GM12864 (cell line): ENCODE measurements around the gene SKAP1.
"Not testable (repeated sequence)": the region's sequence is repeated elsewhere in the genome, so short reads cannot be mapped to it uniquely, and the experiment has no call there.

Experiments used
- DNase-seq: peaks from one replicate; pipeline ENCODE4 v3.0.0-alpha.2; 2011; ENCODE audit warnings: low read depth
- H3K4me3 ChIP-seq: 2 replicates; pipeline ENCODE4 v1.5.1; 2011; ENCODE audit warnings: mild to moderate bottlenecking, low read depth, low read length, control low read depth
- TF ChIP-seq, protein P1 (sequence below): IDR thresholded peaks from 2 replicates; pipeline ENCODE4 v1.5.1; 2011; ENCODE audit warnings: low read depth, mild to moderate bottlenecking, moderate library complexity, low read length, control low read depth, inconsistent platforms; ENCODE audit errors: missing control alignments

Gene SKAP1

DNA sequence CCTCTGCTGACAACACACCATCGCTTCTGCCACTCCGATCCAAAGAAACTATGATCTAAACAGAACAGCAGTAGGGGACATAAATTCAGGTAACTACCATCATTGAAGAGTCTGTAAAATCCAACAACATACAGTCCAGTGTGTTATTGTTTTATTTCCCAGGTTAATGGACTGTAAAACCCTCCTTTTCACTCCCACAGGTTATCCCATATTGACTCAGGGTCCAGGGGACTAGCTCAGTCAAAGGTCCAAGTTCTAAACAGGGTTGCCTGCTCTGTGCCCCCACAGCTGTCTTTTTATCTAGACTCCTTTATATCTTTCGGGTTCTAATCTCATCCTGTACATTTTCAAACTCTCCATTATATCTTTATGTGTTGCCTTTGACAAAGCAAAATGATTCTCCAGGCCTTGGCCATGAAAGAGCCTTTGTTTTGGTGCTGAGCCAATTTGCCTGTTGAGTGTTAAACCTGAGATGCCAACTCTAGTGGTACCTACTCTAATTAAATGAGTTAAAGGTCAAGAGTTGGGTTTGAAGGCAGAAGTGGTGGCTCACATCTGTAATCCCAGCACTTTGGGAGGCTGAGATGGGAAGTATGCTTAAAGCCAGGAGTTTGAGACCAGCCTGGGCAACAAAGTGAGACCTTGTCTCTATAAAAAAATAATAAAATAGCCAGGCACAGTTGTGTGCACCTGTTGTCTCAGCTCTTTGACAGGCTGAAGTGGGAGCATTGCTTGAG is 242.0 kb downstream of the SKAP1 start:
- H3K4me3 ChIP-seq, result no peak overlapping the region
- no peak for DNase-seq
- TF ChIP-seq, protein P1, sequence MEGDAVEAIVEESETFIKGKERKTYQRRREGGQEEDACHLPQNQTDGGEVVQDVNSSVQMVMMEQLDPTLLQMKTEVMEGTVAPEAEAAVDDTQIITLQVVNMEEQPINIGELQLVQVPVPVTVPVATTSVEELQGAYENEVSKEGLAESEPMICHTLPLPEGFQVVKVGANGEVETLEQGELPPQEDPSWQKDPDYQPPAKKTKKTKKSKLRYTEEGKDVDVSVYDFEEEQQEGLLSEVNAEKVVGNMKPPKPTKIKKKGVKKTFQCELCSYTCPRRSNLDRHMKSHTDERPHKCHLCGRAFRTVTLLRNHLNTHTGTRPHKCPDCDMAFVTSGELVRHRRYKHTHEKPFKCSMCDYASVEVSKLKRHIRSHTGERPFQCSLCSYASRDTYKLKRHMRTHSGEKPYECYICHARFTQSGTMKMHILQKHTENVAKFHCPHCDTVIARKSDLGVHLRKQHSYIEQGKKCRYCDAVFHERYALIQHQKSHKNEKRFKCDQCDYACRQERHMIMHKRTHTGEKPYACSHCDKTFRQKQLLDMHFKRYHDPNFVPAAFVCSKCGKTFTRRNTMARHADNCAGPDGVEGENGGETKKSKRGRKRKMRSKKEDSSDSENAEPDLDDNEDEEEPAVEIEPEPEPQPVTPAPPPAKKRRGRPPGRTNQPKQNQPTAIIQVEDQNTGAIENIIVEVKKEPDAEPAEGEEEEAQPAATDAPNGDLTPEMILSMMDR, result no peak

- not testable (repeated sequence) for H3K4me3 ChIP-seq, DNase-seq
These were observed 243.7 kb downstream of the SKAP1 start for GRCh38 chr17:48186317-48186716.

GRCh38 chr17:48184721-48185120 is 245.3 kb downstream of the SKAP1 start:
- TF ChIP-seq, protein P1, result no peak
- no peak for DNase-seq

GRCh38 chr17:48181653-48182052 is 248.4 kb downstream of the SKAP1 start:
- DNase-seq, result no peak
- TF ChIP-seq, protein P1, result peak; percentile 11
- H3K4me3 ChIP-seq, result no peak overlapping the region

More at GRCh38 chr17:48184721-48185120, 245.3 kb downstream of the SKAP1 start:
- no peak overlapping the region for H3K4me3 ChIP-seq

DNA sequence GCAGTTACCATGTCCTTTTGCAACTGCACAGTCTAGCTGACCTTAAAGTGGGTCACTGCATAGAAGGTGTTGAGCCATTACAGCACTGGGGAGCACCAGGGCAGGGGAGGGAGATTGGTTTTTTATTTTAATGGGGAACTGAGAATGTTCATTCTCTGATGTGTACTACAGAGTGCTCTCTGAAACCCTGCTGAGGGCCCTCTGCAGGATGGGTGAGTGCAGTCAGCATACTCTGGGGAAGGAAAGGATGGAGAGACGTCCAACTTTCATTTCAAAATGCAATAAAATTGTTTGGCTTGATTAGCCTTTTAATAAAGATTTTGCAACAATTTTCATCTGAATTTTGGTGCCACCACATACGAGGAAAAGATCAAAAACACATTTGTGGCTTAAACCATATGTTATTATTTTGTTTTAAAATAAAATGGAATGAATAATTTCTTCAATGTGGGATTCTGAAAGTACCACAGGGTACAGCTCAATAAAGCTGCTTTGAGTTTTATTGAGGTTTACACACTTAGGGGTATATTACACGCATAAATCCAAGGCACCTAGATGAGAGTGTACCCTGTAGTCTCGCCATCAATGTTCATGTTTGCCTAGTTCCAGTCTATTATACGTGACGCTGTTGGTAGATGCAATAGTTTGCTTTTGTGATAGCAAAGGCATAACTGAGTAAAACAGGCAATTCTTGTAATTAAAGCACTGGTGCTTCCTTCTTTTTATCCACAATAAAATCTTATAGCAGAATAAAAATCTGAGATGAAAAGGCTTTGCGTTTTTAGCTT is 249.0 kb downstream of the SKAP1 start:
- DNase-seq, result no peak
- TF ChIP-seq, protein P1, result no peak

DNA sequence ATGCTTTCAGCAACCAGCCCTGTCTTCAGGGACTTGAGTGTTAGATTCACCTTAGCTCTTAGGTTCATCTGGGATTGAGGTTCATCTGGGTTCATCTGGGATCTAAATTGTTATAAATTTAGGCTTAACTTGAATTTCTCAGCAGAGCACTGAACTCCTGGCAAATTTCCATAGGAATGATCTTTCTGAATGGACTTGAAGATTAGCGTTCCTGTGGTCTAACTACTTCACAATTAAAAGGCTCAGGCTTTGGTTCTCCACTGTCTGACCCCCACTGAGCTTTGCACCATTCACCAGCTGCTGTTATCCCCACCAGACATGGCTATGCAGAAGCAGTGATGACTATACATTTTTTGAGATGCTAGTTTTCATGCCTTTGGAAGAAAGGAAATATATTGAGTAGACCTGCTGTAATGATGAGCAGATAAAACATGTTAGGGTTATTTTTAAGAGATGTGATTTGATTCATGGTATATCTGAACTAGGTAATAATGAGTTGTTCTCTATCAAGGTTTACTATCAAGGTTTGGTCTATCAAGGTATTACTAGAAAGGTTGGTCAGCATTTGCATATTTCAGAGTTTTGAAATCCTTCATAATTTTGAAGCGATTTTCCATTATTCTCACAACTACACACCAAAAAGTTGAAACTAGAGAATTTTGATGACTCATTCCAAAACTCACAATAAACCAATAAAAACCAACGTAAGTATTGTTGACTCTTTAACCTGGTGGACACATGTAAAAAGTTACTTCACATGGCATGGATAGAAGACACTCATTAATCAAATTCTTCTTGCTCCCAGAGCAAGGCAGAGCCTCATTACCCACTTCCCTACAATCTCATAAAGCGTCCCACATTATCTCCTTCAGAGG is 250.7 kb downstream of the SKAP1 start:
- H3K4me3 ChIP-seq, result no peak overlapping the region
- TF ChIP-seq, protein P1, result no peak
- DNase-seq, result no peak

More for the DNA sequence above, 249.0 kb downstream of the SKAP1 start:
- no peak overlapping the region for H3K4me3 ChIP-seq

DNA sequence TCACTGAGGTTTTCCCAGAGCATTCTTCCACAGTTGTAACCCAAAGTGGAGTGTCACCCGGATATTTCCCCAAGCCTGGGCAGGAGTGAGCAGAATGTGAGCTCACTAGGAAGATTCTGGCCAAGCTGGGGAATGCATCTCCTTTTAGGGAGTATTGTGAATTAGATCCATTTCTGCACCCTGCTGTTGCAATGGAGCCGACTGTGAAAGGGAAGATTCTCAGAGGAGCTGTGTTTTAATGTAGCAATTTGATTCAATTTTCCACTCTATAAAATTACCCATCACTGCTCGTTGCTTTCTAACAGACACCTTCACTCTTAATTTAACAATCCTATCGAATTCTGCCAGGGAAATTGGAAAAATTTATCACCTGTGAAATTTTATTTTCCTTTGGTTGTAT is 251.7 kb downstream of the SKAP1 start:
- DNase-seq, result no peak
- TF ChIP-seq, protein P1, result no peak
- H3K4me3 ChIP-seq, result no peak overlapping the region
